ENCODE measurements around the gene GINS3.

DNA sequence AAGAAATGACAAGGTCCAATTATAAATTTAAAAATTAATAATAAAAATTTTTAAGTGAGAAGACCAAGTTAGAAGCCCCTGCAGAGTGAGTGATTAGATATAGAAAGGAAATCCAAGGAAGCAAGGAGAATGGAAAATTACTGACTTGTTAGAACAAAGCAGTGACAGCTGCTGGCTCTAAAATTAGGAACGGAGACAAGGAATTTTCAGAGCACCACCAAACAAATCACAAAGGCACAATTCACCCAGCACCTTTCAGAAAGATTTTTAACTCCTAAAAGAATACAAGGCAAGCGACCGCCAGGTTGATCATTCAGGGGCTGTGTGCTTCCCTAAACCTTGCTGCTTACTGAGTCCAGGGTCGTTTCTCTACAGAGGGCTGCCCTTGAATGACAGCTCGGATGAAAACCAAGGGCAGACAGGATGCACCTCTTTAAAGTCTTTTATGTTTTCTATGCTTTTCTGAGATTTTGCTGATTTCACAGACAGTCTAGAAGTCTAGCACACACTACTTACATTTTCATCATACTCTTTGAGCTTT, 45.4 kb upstream of the GINS3 start:
- TF ChIP-seq POLR2A (IDR thresholded peaks at IDR 0.05) = no peak
- TF ChIP-seq, protein P1, sequence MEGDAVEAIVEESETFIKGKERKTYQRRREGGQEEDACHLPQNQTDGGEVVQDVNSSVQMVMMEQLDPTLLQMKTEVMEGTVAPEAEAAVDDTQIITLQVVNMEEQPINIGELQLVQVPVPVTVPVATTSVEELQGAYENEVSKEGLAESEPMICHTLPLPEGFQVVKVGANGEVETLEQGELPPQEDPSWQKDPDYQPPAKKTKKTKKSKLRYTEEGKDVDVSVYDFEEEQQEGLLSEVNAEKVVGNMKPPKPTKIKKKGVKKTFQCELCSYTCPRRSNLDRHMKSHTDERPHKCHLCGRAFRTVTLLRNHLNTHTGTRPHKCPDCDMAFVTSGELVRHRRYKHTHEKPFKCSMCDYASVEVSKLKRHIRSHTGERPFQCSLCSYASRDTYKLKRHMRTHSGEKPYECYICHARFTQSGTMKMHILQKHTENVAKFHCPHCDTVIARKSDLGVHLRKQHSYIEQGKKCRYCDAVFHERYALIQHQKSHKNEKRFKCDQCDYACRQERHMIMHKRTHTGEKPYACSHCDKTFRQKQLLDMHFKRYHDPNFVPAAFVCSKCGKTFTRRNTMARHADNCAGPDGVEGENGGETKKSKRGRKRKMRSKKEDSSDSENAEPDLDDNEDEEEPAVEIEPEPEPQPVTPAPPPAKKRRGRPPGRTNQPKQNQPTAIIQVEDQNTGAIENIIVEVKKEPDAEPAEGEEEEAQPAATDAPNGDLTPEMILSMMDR (IDR thresholded peaks at IDR 0.05) = no peak

All from heart left ventricle (tissue), 13 donors.